ENCODE measurements around the gene GRIK2. TPM values are rescaled to one million over a fixed set of nuclear protein-coding genes. Genes with fewer than 3 reads are reported as not detected.

The GRIK2 gene
- total and polyA plus RNA-seq, 2 donors (not counting 3 experiments of a cell fraction or from before 2014, with no cell fraction given) = not detected

- DNase-seq (ENCODE audit: low read depth, low spot score) (no peak), FAIRE-seq (no peak)
- Histone ChIP-seq H3K4me2 (ENCODE audit: insufficient read depth, low read length) (no peak overlapping the region), H3K4me3 (replicated peaks in 1 of 3; ENCODE audit: insufficient read depth in 1 of 3, low read depth in 1 of 3, low read length in 3 of 3) (no peak overlapping the region), H4K20me1 (replicated peaks; ENCODE audit: control insufficient read depth, extremely low read depth, insufficient read depth, low read length) (no peaks in the 10 kb centered on the region), H3K9me1 (replicated peaks; ENCODE audit: control insufficient read depth, extremely low read depth, insufficient read depth, low read length) (no peaks in the 10 kb centered on the region), H3K27me3 (ENCODE audit: control insufficient read depth in 2 of 2, insufficient read depth in 2 of 2, low read length in 2 of 2) (no peaks in the 10 kb centered on the region), H2AFZ (ENCODE audit: low read depth, low read length) (no peak overlapping the region), H3K36me3 (ENCODE audit: control insufficient read depth in 2 of 2, extremely low read depth in 1 of 2, insufficient read depth in 2 of 2, low read length in 2 of 2) (no peaks in the 10 kb centered on the region), H3K9me3 (replicated peaks; ENCODE audit: control insufficient read depth, insufficient read depth, low read length) (peaks cover 3% of the 10 kb centered on the region), H3K27ac (ENCODE audit: insufficient read depth, low read depth, low read length) (no peak overlapping the region), H3K79me2 (ENCODE audit: control insufficient read depth, insufficient read depth, low read length) (no peaks in the 10 kb centered on the region), H3K4me1 (ENCODE audit: control insufficient read depth, extremely low read depth, insufficient read depth, low read length) (no peaks in the 10 kb centered on the region), H3K9ac (replicated peaks; ENCODE audit: extremely low read depth, insufficient read depth, low read length) (no peak overlapping the region)
- TF ChIP-seq GATA2 (IDR thresholded peaks at IDR 0.05; ENCODE audit: insufficient read depth, insufficient read length, low read depth, low read length) = no peak
- TF ChIP-seq POLR2AphosphoS5 (IDR thresholded peaks at IDR 0.05; ENCODE audit: insufficient read depth, low read depth, low read length) = no peak
- no peak for TF ChIP-seq MYC (IDR thresholded peaks at IDR 0.05; ENCODE audit: low read depth, low read length)
- TF ChIP-seq JUN (IDR thresholded peaks at IDR 0.05; ENCODE audit: borderline replicate concordance, insufficient read depth, insufficient read length, low read depth) = no peak
- no TSS peak for BruUV-seq (replicated peaks)
- ChIA-PET POLR2A (no interaction called here), CTCF (no interaction called here)
- dilution Hi-C loops (cut with MboI; ENCODE audit: extremely low pct_ligation_motif_present, low sequenced_read_pairs) (no loop called here), intact Hi-C loops (cut with micrococcal nuclease) (no loop called here)
Observed at GRCh38 chr6:102114402-102114801, 720.9 kb downstream of the GRIK2 start.

- no peaks in the 10 kb centered on the region for H3K4me1 ChIP-seq (ENCODE audit: control insufficient read depth, extremely low read depth, insufficient read depth, low read length)
- intact Hi-C loops (cut with micrococcal nuclease) (no loop called here), dilution Hi-C loops (cut with MboI; ENCODE audit: extremely low pct_ligation_motif_present, low sequenced_read_pairs) (no loop called here)
- H3K27ac ChIP-seq (ENCODE audit: insufficient read depth, low read depth, low read length) = no peak overlapping the region
- no peak overlapping the region for H2AFZ ChIP-seq (ENCODE audit: low read depth, low read length)
- no peaks in the 10 kb centered on the region for H3K36me3 ChIP-seq (ENCODE audit: control insufficient read depth in 2 of 2, extremely low read depth in 1 of 2, insufficient read depth in 2 of 2, low read length in 2 of 2)
- no peak overlapping the region for H3K4me3 ChIP-seq (replicated peaks in 1 of 3; ENCODE audit: insufficient read depth in 1 of 3, low read depth in 1 of 3, low read length in 3 of 3)
- no peaks in the 10 kb centered on the region for H3K79me2 ChIP-seq (ENCODE audit: control insufficient read depth, insufficient read depth, low read length)
- no TSS peak for BruUV-seq (replicated peaks)
- FAIRE-seq = no peak
- peaks cover 3% of the 10 kb centered on the region for H3K9me3 ChIP-seq (replicated peaks; ENCODE audit: control insufficient read depth, insufficient read depth, low read length)
- DNase-seq (ENCODE audit: low read depth, low spot score) = no peak
- H3K9ac ChIP-seq (replicated peaks; ENCODE audit: extremely low read depth, insufficient read depth, low read length) = no peak overlapping the region
- no peaks in the 10 kb centered on the region for H3K27me3 ChIP-seq (ENCODE audit: control insufficient read depth in 2 of 2, insufficient read depth in 2 of 2, low read length in 2 of 2)
- CTCF ChIA-PET = no interaction called here
- H4K20me1 ChIP-seq (replicated peaks; ENCODE audit: control insufficient read depth, extremely low read depth, insufficient read depth, low read length) = no peaks in the 10 kb centered on the region
- no peaks in the 10 kb centered on the region for H3K9me1 ChIP-seq (replicated peaks; ENCODE audit: control insufficient read depth, extremely low read depth, insufficient read depth, low read length)
- H3K4me2 ChIP-seq (ENCODE audit: insufficient read depth, low read length) = no peak overlapping the region
- POLR2A ChIA-PET = no interaction called here
- TF ChIP-seq POLR2AphosphoS5 (IDR thresholded peaks at IDR 0.05; ENCODE audit: insufficient read depth, low read depth, low read length) = no peak
Observed at GRCh38 chr6:102115911-102116310, 722.4 kb downstream of the GRIK2 start.

Measured in endothelial cell of umbilical vein (primary cell).